GOT3 (cell line): ENCODE measurements around the gene STK10.
"Not testable (repeated sequence)": the region's sequence is repeated elsewhere in the genome, so short reads cannot be mapped to it uniquely, and the experiment has no call there.

ENCODE experiments used
- DNase-seq: peaks from one replicate; lab custom pipeline; 2025; ENCODE audit warnings: mixed read lengths; lab: John Stamatoyannopoulos, UW

STK10 gene

DNA sequence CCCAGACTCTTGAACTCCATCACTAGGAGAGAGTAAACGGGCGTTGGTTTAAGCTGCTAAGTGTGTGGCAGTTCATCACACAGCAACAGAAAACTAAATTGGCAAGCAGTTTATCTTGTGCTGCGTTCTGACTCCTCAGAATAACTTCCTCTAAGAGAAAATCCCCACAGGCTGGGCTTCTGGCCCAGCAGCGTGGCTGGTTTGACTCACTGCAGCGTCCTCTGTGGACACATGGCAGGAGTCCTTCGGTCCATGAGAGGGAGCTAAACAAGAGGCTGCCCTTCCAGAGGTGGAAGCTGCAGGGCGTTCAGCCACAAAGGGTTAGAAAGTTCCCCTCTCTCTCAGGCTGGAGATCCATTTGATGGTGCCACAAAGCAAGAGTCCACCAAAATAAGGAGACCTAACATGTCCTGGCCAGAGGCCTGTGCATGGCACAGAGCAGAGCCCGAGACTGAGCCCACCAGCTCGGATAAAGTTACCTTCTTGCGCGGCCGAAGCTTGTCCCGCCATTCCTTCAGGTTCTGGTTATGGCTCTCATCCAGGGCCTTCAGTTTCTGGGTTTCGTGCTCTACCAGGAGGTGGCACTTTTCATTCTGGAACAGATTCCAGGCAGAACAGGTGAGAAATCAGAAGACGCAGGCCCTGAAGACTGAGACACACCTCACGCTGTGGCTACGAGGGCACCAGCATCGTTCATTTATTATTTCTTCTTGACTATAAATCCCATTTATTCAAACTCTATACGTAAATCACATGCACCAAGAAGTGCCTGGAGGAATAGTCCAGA is 135.4 kb downstream of the STK10 start:
- no peak for DNase-seq

DNA sequence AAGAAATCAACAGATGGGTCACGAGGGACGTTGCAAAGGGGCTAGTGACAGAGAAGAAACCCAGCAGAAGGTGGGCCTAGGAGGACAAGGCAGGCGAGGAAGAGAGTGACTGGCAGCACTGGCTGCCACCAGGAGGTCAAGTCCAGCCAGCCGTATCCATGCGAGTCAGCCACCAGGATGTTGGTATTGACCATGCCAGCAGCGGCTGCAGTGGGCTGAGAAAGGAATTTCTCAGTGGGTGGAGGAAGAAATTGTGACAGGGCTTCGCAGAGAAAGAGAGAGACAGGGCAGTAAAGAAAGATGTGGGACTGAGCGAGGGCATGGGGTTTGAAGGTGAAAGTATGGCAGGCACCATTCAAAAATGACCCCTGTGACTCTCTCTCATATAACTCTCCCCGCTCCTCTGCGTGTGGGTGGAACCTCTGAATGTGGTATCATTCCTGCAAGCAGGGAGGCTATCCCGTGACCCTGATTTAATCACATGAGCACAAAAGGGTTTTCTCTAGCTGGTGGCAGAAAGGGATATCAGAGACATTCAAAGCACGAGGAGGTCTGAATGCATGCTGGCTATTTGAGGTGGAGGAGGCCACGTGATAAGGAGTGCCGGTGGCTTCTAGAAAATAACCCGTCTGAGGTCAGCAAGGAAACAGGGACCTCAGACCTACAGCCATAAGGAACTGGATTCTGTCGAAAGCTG is 136.2 kb downstream of the STK10 start:
- no peak for DNase-seq

DNA sequence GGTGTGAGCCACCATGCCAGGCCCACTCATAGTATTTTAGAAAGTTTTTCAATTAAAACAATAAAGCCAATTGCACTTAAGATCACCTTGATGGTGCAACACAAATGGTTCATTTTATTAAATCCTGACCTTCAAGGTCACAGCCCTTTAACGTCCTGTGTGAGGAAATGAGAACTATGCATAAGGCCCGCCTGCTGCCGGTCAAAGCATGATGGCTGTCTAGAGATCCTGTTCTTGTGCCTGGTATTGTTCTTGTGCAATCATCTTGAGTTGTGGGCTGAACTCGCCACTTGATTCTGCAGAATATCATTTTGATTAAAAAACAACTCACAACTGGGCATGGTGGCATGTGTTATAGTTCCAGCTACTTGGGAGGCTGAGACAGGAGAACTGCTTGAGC is 137.9 kb downstream of the STK10 start:
- no peak for DNase-seq

DNA sequence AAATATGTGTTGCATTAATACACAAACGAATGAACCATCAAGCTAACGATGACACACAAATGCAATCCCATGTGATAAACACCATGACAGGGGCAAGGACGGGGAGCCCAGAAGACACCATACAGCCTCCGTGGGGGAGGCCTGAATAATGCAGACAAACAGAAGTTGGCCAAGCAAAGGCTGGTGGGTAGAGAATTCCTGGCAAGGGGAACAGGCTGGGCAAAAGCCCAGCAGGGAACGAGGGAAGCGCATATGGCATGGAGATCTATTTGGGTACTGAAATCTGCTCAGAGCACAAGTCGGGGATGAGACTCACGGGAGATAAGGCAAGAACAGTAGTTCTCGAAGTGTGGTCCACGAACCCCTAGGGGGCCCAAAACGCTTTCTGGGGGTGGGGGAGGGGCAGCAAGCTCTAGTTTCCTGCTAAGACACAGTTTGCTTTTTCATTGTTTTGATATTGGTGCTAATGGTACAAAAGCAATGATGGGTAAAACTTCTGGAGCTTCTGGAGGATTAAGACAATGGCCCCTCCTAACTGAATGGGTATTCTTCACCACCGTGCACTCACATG is 138.7 kb downstream of the STK10 start:
- DNase-seq: no peak

DNA sequence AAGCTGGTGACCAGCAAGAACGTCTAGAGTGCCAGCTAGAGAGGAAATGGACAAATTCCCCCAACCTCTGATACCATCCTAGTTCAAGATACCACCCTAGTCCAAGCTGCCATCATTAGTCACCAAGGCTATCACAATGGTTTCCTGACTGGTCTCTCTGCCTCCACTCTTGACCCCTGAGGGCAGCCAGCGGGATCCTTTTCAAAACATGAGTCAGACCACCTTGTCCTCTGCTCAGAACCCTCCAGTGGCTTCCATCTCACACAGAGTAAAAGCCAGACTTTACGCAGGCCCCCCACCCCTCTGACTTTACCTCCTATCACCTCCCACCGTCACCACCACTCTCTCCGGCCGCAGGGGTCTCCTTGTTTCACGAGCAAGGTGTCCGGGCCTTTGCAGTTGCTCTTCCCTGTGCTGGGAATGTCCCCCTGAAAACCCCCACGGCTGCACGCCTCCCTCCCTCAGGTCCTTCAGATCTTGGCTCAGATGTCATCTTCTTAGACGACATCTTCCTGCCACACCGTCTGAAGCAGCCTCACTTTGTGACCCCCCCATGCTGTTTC is 139.4 kb downstream of the STK10 start:
- DNase-seq: no peak

DNA sequence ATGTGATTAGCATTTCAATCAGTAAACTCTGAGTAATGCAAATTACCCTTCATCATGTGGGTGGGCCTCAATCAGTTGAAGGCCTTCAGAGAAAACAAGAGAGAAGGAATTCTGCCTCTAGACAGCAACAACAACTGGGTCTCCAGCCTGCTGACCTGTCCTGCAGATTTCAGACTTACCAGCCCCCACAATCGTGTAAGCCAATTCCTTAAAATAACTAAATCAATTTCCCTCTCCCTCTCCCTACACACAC is 139.9 kb downstream of the STK10 start:
- DNase-seq: no peak

DNA sequence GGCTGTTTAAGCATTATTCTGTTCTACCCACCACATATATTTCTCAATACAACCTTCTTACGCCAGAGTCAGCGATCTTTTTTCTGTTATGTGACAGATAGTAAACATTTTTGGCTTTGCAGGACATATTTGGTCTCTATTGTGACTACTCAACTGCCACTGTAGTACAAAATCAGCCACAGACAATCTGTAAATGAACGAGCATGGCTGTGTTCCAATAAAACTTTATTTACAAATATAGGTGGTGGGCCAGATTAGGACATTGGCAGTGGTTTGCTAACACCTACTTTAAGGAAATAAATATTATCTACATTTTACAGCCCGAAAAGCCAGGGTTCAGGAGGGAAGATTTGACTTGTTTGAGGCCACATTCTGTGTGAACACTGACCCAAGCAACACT is 141.4 kb downstream of the STK10 start:
- no peak for DNase-seq

DNA sequence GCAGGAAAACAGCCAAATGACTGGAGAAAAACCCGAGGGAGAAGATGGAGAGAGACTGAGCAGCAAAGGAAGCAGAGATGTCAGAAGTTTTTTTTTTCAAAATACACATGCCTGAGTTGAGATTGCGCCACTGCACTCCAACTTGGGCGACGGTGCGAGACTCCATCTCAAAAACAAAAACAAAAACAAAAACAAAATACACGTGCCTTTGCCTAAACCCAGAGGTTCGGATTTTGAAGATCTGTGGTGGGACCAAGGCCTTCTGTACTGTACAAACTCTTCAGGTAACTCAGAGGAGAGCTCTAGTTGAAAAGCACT is 142.8 kb downstream of the STK10 start:
- DNase-seq: no peak

DNA sequence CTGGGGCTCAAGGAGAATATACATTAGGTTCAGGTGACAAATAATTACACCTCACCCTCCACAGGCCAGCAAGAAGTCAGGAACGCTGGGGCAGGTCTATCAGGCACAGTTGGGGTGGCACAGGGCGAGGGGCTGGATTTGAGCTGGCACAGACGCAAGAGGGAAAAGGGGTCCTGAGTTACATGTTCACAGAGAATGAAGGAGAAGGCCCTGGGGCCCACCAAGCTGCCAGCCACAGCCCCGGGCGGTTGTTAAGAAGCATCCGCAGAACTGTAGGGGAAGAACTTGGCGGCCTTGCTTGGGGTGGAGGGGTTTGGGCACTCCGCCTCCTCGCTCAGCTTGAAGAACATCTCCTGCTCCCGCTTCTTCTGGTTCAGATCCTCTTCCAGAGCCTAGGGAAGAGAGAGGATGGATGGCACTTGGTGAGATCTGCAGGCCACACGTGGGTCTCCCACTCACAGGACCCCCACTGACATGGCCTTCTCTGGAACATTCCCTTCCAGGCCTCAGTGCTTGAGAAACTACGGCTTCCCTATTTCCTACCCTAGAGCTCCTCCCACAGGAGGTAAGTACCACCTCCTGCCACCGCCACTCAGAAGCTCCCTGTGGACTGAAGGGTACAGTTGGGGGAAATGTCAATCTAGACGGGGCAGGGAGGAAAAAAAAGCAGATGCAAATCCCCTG is 143.3 kb downstream of the STK10 start:
- no peak for DNase-seq

DNA sequence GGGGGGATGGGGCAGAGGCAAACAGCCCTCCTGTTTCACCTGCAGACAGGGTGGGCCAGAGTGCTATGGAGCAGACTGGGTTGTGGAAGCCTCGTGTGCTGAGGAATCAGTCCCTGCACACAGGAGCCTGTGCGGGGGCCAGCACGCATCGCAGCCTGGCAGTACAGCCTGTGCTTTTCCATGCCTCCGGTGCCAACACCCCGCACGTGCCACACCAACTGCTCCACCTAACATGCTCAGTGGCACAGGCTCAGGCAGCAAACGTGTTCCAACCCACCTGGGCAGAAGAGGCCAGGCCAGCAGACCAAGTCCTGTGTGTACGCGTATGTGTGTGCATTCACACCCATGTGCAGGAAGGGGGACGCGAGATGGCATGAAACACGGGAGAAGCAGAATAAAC is 144.2 kb downstream of the STK10 start:
- no peak for DNase-seq

DNA sequence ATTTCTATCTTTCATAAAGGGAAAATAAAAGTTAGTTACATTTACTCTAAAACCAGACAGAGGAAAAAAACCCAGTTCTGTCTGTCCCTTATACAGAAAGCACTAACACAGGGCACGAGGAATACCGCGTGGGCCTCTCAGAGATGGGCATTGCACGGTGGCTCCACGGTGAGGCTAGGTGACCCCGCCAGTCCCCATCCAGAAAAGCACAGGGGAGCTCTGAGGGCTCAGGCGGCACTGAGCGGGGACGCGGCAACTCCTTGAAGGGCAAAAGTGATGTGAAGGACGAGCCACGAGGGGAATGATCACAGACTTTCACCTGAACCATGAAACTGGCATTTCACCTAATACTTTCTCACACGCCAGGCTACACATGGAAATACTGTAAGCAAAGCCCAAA is 145.8 kb downstream of the STK10 start:
- DNase-seq: no peak

DNA sequence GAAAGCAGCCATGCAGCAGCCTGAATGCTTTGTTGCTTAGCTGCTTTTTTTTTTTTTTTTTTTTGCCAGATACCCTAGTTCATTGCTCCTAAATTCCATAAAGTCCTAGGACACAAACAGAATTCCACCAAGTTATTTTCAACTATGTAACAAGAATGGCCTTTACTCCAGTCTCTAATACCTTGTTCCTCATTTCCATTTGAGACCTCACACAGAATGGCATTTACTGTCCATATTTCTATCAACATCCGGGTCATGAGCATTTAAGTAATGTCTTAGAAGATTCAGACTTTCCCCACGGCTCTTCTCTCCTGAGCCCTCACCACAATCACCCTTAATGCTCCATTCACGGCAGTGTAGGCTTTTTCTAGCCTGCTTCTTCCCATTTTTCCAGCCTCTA is 149.9 kb downstream of the STK10 start:
- DNase-seq: no peak

DNA sequence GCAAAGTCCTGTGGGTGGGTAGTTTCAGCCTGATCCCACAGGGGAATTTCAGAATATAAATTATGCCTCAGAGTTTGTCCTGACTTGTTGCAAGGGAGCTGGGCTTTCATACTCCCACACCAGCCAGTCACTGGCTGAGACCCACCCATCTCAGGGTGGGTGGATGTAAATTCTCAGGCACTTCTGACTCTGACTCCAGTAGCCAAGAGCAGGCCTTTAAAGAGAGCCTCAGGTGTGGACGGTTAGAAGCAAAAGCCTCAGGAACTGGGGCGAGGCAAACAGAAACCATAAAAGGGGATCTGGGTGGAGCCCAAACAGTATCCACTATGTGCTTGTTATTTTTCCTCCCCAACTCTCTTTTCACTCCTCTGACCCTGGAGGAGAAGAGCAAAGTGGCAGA is 153.0 kb downstream of the STK10 start:
- no peak for DNase-seq

DNA sequence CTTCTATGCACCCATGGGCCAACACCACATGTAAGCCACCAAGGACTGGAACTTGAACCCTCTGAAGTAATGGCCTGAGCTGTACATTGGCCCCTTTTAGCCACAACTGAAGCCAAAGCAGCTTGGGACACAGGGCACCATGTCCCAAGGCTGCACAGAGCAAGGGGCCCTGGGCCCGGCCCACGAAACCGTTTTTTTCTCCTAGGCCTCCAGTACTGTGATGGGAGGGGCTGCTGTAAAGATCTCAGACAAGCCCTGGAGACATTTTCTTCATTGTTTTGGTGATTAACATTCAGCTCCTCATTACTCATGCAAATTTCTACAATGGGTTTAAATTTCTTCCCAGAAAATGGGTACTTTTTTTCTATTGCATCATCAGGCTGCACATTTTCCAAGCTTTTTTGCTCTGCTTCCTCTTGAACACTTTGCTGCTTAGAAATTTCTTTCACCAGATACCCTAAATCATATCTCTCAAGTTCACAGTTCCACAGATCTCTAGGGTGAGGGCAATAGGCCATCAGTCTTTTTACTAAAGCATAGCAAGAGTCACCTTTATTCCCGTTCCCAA is 156.0 kb downstream of the STK10 start:
- DNase-seq: no peak

DNA sequence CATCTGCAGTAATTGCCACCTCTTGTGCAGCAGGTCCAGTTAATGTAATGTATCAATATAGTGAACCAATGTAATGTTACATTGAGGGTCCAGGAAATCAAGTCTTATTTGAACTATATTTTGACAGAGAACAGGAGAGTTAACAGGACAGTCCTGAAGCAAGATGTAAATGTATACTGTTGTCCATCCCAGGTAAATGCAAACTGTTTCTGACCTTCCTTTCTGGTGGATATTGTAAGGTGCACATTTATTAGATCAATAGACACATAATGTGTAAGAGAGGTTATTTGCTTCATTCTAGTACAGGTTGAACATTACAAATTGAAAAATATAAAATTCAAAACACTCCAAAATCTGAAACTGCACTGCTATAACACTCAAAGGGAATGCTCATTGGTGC is 158.1 kb downstream of the STK10 start:
- DNase-seq: no peak

DNA sequence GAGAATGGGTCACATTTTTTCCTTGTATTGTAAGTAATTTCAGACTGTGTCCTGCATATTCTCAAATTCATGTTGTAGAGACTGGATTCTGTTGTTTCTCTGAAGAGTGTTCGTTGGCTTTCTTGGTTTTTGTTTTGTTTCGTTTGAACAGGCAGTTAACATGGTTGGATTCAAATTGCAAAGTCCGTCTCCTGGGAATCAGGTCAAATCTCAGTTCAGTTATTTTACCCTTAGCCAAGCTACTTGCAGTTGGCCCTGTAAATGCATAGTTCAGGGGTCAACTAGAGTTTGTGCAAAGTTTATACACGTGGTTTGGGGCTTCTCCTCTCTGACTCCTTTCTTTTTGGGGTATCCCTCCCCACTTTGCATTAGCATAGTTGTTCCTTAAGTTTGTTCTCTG is 159.9 kb downstream of the STK10 start:
- no peak for DNase-seq

DNA sequence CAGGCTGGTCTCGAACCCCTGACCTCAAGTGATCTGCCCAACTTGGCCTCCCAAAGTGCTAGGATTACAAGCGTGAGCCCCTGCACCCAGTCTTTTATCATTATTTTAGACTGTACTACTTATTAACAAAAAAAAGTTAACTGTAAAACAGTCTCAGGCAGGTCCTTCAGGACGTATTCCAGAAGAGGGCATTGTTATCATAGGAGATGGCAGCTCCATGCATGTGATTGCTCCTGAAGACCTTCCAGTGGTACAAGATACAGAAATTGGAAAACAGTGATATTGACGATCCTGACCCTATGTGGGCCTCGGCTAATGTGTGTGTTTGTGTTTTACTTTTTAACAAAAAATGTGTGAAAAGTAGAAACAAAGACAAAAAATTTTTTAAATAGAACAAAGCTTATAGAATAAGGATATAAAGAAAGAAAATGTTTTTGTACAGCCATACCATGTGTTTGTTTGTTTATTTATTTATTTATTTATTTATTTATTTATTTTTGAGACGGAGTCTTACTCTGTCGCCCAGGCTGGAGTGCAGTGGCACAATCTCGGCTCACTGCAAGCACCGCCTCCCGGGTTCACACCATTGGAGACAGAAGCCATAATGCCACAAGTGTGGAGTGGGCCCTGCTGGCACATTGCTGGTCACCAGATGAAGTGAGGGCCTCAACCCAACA is 167.8 kb downstream of the STK10 start:
- not testable (repeated sequence) for DNase-seq

DNA sequence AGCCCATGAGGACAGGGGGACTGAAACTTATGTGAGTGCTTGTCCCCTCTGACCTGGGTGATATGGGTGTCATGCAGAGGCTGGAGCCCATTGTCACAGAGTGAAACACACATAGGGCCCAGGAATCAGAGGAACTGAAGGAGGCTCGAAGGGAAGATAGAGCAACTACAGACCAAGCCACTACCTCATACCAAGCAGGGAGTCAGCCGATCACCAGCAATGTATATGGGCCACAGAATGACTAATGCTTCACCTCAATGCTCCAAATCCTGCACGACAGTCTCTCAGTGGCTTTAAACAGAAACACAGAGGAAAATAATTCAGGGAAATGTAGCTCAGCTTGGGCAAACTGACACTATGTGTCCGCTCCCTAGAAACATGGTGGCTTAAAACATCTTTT is 172.7 kb downstream of the STK10 start:
- DNase-seq: no peak

DNA sequence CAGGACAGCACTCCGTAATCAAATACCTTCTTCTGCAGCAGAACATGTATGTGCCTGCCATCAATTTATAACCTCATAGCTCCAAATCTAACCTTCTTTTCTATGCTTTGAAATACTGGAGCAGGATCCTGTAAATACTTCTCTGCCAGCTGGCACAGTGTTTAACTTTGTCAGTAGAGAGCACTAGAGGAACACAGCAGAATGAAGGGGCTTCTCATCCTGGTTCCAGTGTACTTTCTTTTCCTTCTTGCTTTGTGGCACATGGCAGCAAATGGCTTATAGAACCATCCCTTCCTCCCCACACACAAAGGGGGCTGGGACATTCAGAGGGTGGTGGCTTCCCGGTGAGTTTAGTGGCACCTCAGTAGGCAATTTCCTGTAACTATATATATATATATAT is 177.7 kb downstream of the STK10 start:
- DNase-seq: no peak

DNA sequence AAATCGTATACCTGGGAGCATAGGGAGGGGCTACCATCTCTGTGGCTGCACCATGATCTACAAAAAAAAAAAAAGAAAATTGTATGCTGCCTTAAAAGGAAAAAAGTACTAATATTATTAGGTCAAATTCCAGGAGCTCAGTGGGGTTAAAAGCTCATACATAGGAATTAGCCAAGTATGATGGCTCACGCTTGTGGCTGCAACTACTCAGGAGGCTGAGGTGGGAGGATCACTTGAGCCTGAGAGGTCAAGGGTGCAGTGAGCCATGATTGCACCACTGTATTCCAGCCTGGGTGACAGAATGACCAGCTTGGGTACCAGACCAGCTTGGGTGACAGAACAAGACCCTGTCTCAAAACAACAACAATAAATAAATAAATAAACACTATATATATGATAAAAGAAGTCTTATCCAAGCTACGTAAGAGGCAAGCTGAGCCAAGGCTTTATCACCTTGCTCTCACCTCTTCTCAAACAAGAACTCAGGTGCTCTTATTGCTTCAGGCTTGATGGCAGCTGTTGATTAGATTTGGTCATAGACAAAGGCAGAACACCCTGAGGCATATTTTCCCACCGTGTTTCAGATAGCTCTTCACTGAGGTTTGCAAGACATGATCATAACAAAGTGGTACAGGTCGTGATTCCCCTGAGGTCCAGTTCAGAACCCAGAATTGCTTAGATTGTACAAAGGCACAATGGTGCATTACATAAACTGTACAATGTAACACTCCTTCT is 178.3 kb downstream of the STK10 start:
- DNase-seq: no peak

DNA sequence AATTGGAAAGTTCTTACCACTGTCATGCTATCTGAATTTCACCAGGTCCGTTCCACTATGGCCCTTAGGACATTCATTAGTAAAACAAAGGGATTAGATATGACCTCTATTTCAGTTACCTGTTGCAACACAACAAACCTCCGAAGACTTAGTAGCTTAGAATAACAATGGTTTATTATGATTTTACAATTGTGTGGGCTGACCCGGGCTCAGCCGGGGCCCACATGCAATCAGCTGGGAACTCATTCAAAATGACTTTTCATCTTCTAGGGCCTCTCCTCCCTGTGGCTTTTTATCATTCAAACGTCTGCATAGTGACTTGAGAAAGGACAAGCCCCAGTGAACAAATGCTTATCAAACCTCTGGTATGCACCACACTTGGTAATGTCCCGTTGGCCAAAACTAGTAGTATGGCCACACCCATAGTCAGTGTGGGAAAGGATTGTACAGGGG is 179.3 kb downstream of the STK10 start:
- no peak for DNase-seq
